Measurements from ENCODE around the gene RNASEL.
"Not testable (repeated sequence)": the region's sequence is repeated elsewhere in the genome, so short reads cannot be mapped to it uniquely, and the experiment has no call there.

Gene RNASEL

DNA sequence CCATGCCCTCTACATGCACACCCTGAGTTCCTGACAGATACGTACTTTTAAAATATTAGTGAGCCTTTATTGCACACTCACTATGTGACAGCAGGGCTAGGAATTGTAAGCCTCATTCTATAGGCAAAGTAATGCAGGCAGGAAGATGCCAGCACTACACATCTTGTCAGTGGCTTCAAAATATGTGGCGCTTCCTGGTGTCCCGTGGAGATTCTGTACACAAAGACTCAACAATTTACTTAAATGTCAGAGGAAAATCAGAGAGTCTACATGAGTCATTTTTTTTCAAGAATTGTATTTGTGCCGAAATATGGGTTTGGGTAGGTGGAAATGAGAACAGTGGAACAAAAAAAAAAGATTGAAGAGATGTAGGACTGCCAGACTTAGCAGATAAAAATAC, 27.6 kb downstream of the RNASEL start:
- no peak for DNase-seq (ENCODE audit: low read depth)

DNA sequence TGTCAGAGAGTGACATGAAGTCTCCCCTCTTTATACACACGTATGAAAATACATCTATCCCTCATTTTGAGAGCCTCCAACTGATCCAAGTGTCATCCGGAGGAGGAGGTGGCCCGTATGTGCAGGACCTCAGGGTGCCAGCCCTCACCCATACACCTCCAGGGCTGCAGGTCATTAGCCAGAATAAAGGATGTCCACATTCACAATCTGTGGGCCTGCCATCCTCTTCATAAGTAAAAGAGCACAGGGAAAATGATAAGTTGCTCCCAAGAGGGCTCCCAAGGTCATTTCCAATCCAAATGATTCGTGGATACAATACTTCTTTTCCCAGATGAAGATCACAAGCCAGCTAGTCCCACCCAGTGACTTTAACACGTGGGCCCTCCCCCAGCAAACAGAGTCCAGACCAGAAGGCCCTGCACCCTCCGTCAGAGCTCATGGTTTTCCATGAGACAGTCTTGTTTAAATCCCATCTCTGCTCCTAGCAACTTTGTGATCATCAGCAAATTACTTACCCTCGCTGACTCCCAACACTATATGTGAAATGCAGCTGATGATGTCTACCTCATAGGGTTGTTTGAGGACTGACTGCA, 28.6 kb downstream of the RNASEL start:
- DNase-seq (ENCODE audit: low read depth) = no peak

DNA sequence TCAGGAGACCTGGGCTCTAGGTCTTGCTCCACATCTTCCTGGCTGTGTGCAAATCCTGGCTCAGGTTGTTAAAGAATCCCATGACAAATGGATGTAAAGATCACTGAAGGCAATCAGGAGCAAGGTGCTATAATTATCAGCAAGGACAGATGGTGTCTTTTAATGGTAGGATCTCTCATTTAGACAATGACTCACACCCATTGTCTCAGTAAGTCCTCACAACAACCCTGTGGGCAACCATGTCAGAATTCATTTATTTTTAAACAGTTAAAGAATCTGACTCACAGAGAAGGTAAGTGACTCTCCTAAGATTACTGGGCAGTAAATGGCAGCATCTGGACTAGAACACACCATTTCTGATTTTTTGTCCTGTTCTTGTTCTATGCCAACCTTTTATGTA, 32.8 kb downstream of the RNASEL start:
- no peak for DNase-seq (ENCODE audit: low read depth)

DNA sequence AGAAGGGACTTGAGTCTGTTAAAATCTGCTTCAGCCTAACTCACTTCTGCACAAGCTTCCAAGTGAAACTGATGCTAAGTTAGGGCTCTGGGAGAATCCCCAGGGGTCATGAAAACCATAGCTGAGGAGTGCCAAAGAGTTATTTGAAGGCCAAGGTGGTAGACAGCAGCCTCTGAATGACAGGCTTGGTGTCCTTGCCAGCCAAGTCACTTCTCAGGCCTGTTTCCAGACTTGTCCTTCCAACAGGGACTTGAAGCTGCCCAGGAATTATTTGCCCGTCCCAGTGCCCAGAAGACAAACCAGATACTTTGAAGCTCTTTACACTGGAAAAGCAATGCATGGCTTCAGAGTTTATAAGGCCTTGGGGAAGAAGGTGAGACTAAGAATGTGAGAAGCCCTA, 33.6 kb downstream of the RNASEL start:
- DNase-seq (ENCODE audit: low read depth) = no peak

DNA sequence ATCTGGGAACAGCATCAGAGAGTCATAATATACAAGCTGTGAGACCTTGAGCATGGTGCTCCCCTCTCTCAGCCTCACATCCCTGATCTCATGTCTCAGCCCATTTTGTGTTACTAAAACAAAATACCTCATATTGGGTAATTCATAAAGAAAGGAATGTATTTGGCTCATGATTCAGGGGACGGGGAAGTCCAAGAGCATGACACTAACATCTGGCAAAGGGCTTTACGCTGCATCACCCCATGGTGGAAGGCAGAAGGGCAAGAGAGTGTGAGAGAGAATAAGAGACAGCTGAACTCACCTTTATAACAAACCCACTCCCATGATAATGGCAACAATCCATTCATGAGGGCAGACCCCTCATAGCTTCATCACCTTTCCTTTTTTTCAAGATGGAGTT, 36.5 kb downstream of the RNASEL start:
- DNase-seq (ENCODE audit: low read depth) = no peak

DNA sequence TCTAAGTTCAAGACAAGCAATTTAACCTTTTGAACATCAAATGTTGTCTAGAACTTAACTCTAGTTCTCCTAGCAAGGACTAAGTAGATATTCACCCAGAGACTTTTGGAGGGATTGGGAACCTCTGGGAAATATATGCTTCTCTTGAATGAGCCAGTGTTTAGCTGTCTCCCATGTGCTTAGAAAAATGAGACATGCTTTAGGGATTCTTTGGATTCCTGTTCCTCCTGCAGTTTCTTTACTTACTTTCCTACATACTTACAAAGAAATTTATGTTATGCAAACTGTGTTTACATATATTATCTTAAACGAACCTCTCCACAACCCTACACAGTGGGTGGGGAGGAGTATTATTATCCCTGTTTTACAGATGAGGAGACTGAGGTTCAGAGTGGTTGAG, 39.2 kb downstream of the RNASEL start:
- DNase-seq (ENCODE audit: low read depth) = no peak

DNA sequence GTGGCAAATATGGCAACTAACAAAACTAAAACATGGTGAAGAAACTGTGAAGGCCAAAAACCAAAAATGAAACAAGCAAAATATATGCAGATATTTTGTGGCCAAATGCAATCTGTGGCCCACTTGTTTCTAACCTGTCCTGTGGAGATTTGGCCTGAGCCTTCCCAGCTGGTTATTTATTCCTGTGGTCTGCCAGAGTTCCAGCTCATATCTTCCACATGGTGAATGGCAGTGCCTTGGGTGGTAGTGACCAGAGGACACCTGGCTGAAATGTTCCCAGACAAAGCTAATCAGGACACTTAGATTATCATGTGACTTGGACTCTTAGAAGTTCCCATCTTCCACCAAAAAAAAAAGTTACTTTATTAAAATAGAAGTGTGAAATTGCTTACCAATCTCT, 39.7 kb downstream of the RNASEL start:
- no peak for DNase-seq (ENCODE audit: low read depth)

DNA sequence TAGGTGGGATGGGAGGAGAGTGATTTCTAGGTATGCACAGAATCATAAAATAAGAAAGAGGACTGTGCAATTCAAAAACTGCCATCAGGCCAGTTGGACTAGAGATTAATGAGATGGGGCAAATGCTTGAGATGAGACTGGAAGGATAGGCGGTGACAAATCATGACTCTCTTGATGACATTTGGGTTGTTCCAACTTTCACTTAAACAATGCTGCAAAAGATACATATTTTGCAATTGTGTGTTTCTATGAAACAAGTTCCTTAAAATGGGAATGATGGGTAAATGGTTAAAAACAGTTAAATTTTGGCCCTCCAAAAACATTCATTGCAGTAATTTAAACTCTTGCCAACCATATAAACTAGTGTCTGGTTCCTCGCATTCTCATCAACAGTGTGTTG, 55.2 kb downstream of the RNASEL start:
- no peak for DNase-seq (ENCODE audit: low read depth)

DNA sequence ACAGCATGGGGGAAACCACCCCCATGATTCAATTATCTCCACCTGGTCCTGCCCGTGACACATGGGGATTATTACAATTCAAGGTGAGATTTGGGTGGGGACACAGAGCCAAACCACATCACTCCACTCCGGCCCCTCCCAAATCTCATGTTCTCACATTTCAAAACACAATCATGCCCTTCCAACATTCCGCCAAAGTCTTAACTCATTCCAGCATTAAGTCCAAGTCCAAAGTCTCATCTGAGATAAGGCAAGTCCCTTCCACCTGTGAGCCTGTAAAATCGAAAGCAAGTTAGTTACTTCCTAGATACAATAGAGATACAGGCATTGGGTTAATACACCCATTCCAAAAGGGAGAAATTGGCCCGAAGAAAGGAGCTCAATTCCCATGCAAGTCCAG, 60.9 kb downstream of the RNASEL start:
- DNase-seq (ENCODE audit: low read depth) = not testable (repeated sequence)

DNA sequence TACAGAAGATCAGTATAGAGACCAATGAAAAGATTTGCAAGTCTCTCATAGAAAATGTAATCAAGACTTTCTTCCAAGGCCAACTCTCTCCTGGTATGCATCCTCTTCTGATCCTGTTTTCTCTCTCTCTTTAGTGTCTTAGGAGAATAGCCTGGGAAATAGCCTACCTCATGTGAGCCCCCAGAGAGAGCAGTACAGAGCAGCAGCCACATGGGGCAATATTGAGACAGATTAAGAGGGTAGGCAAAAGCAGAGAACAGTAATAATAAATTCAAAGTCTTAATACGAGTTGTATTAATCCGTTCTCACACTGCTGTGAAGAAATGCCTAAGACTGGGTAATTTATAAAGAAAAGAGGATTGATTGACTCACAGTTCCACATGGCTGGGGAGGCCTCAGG, 61.4 kb downstream of the RNASEL start:
- no peak for DNase-seq (ENCODE audit: low read depth)

DNA sequence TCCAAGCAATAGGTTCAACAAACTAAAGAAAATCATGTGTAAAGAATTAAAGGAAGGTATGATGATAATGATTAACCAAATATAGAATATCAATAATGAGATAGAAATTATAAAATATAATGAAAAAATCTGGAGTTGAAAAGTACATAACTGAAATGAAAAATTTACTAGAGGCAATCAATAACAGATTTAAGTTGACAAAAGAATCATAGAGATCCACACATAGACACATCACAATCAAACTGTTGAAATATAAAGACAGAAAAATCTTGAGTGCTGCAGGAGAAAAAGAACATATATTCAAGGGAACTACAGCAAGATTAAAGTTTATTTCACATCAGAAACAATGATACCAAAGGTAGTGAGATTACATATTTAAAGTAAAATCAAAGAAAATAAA, 63.7 kb downstream of the RNASEL start:
- DNase-seq (ENCODE audit: low read depth) = no peak
